Measurements from ENCODE around the gene RNF130. TPM values are rescaled to one million over a fixed set of nuclear protein-coding genes. Genes with fewer than 3 reads are reported as not detected.

RNF130 gene
- total RNA-seq, 2 experiments from 2014 or later, result 3.8 to 4.3 TPM

GRCh38 chr5:179936976-179937681 is 134.4 kb downstream of the RNF130 start:
- DNase-seq, result no peak
- H3K27ac Mint-ChIP-seq, result no peak overlapping the region
- H3K4me1 Mint-ChIP-seq, result no peaks in the 10 kb centered on the region
- ChIA-PET POLR2A (no interaction called here), CTCF (no interaction called here)
- no peaks in the 10 kb centered on the region for H3K9me3 Mint-ChIP-seq
- H3K4me3 Mint-ChIP-seq, result no peak overlapping the region
- no peaks in the 10 kb centered on the region for H3K36me3 Mint-ChIP-seq (ENCODE audit: low read depth)
- peaks cover 4% of the 10 kb centered on the region for H3K27me3 Mint-ChIP-seq

GRCh38 chr5:179930788-179931473 is 140.6 kb downstream of the RNF130 start:
- DNase-seq, result no peak
- no peaks in the 10 kb centered on the region for H3K4me1 Mint-ChIP-seq
- H3K4me3 Mint-ChIP-seq, result no peak overlapping the region
- H3K9me3 Mint-ChIP-seq, result no peaks in the 10 kb centered on the region
- no peaks in the 10 kb centered on the region for H3K36me3 Mint-ChIP-seq (ENCODE audit: low read depth)
- ChIA-PET POLR2A (no interaction called here), CTCF (no interaction called here)
- no peaks in the 10 kb centered on the region for H3K27me3 Mint-ChIP-seq
- no peak overlapping the region for H3K27ac Mint-ChIP-seq

GRCh38 chr5:179927824-179928223 is 143.7 kb downstream of the RNF130 start:
- ChIA-PET POLR2A (no interaction called here), CTCF (no interaction called here)
- H3K27me3 Mint-ChIP-seq, result no peaks in the 10 kb centered on the region
- no peak overlapping the region for H3K4me3 Mint-ChIP-seq
- no peaks in the 10 kb centered on the region for H3K9me3 Mint-ChIP-seq
- no peak overlapping the region for H3K27ac Mint-ChIP-seq
- no peaks in the 10 kb centered on the region for H3K4me1 Mint-ChIP-seq
- DNase-seq, result no peak
- H3K36me3 Mint-ChIP-seq (ENCODE audit: low read depth), result no peaks in the 10 kb centered on the region

GRCh38 chr5:179926657-179927056 is 144.9 kb downstream of the RNF130 start:
- Mint-ChIP-seq H3K4me1 (no peaks in the 10 kb centered on the region), H3K27me3 (no peaks in the 10 kb centered on the region), H3K4me3 (no peak overlapping the region), H3K27ac (no peak overlapping the region), H3K9me3 (no peaks in the 10 kb centered on the region), H3K36me3 (ENCODE audit: low read depth) (no peaks in the 10 kb centered on the region)
- CTCF ChIA-PET, result interaction anchor here (0.6 kb wide), 1 partner anchor 1441 kb away, joined by 4 read pairs; no protein-coding TSS in a partner anchor
- POLR2A ChIA-PET, result no interaction called here
- no peak for DNase-seq

- H3K27ac Mint-ChIP-seq, result no peak overlapping the region
- CTCF ChIA-PET, result interaction anchor here (0.7 to 1.1 kb wide), 3 partner anchors 29 to 131 kb away, joined by 3 to 4 read pairs (median 3); no protein-coding TSS in a partner anchor
- no peaks in the 10 kb centered on the region for H3K9me3 Mint-ChIP-seq
- H3K36me3 Mint-ChIP-seq (ENCODE audit: low read depth), result no peaks in the 10 kb centered on the region
- POLR2A ChIA-PET, result no interaction called here
- no peak overlapping the region for H3K4me3 Mint-ChIP-seq
- H3K4me1 Mint-ChIP-seq, result no peaks in the 10 kb centered on the region
- no peak for DNase-seq
- no peaks in the 10 kb centered on the region for H3K27me3 Mint-ChIP-seq
Measured at GRCh38 chr5:179923436-179923835, 148.1 kb downstream of the RNF130 start.

GRCh38 chr5:179920175-179920574 is 151.4 kb downstream of the RNF130 start:
- Mint-ChIP-seq H3K27me3 (no peaks in the 10 kb centered on the region), H3K36me3 (ENCODE audit: low read depth) (no peaks in the 10 kb centered on the region), H3K27ac (no peak overlapping the region), H3K9me3 (no peaks in the 10 kb centered on the region), H3K4me3 (no peak overlapping the region), H3K4me1 (no peaks in the 10 kb centered on the region)
- POLR2A ChIA-PET, result no interaction called here
- no peak for DNase-seq
- CTCF ChIA-PET, result interaction anchor here (0.9 kb wide), 1 partner anchor 118 kb away, joined by 3 read pairs; no protein-coding TSS in a partner anchor

GRCh38 chr5:179919487-179920060 is 152.0 kb downstream of the RNF130 start:
- DNase-seq, result no peak
- Mint-ChIP-seq H3K9me3 (no peaks in the 10 kb centered on the region), H3K4me1 (no peaks in the 10 kb centered on the region), H3K4me3 (no peak overlapping the region), H3K27ac (no peak overlapping the region), H3K27me3 (no peaks in the 10 kb centered on the region), H3K36me3 (ENCODE audit: low read depth) (no peaks in the 10 kb centered on the region)
- POLR2A ChIA-PET, result no interaction called here
- CTCF ChIA-PET, result interaction anchor here (0.9 kb wide), 1 partner anchor 118 kb away, joined by 3 read pairs; no protein-coding TSS in a partner anchor

- ChIA-PET POLR2A (no interaction called here), CTCF (interaction anchor here (0.9 kb wide), 1 partner anchor 117 kb away, joined by 3 read pairs; no protein-coding TSS in a partner anchor)
- H3K36me3 Mint-ChIP-seq (ENCODE audit: low read depth), result no peaks in the 10 kb centered on the region
- no peaks in the 10 kb centered on the region for H3K27me3 Mint-ChIP-seq
- H3K27ac Mint-ChIP-seq, result no peak overlapping the region
- H3K4me1 Mint-ChIP-seq, result no peaks in the 10 kb centered on the region
- H3K9me3 Mint-ChIP-seq, result no peaks in the 10 kb centered on the region
- no peak for DNase-seq
- H3K4me3 Mint-ChIP-seq, result no peak overlapping the region
Measured at GRCh38 chr5:179918742-179919486, 152.6 kb downstream of the RNF130 start.

- H3K9me3 Mint-ChIP-seq, result no peaks in the 10 kb centered on the region
- H3K27me3 Mint-ChIP-seq, result no peaks in the 10 kb centered on the region
- H3K27ac Mint-ChIP-seq, result no peak overlapping the region
- H3K4me3 Mint-ChIP-seq, result no peak overlapping the region
- ChIA-PET CTCF (interaction anchor here (0.6 to 1.4 kb wide), 2 partner anchors 9 to 35 kb away, joined by 3 to 7 read pairs; partner anchors contain the start of gene TBC1D9B), POLR2A (no interaction called here)
- no peaks in the 10 kb centered on the region for H3K4me1 Mint-ChIP-seq
- no peaks in the 10 kb centered on the region for H3K36me3 Mint-ChIP-seq (ENCODE audit: low read depth)
- DNase-seq, result no peak
Measured at GRCh38 chr5:179916523-179916922, 155.0 kb downstream of the RNF130 start.

GRCh38 chr5:179915406-179915935 is 156.1 kb downstream of the RNF130 start:
- H3K36me3 Mint-ChIP-seq (ENCODE audit: low read depth), result no peaks in the 10 kb centered on the region
- H3K27ac Mint-ChIP-seq, result no peak overlapping the region
- POLR2A ChIA-PET, result no interaction called here
- no peaks in the 10 kb centered on the region for H3K4me1 Mint-ChIP-seq
- no peak for DNase-seq
- no peak overlapping the region for H3K4me3 Mint-ChIP-seq
- H3K9me3 Mint-ChIP-seq, result no peaks in the 10 kb centered on the region
- H3K27me3 Mint-ChIP-seq, result no peaks in the 10 kb centered on the region
- CTCF ChIA-PET, result interaction anchor here (0.6 to 1.8 kb wide), 3 partner anchors 15 to 321 kb away, joined by 3 to 4 read pairs (median 3); no protein-coding TSS in a partner anchor

- Mint-ChIP-seq H3K4me3 (no peak overlapping the region), H3K9me3 (no peaks in the 10 kb centered on the region)
- POLR2A ChIA-PET, result no interaction called here
Measured at GRCh38 chr5:179914032-179914755, 157.4 kb downstream of the RNF130 start.

GRCh38 chr5:179913461-179913860 is 158.1 kb downstream of the RNF130 start:
- peaks cover 5% of the 10 kb centered on the region for H3K4me1 Mint-ChIP-seq
- no peaks in the 10 kb centered on the region for H3K27me3 Mint-ChIP-seq
- no peak for DNase-seq
- no peak overlapping the region for H3K4me3 Mint-ChIP-seq
- POLR2A ChIA-PET, result no interaction called here
- H3K27ac Mint-ChIP-seq, result no peak overlapping the region
- CTCF ChIA-PET, result interaction anchor here (1.0 to 1.6 kb wide), 3 partner anchors 11 to 63 kb away, joined by 3 read pairs; no protein-coding TSS in a partner anchor
- H3K36me3 Mint-ChIP-seq (ENCODE audit: low read depth), result no peaks in the 10 kb centered on the region
- H3K9me3 Mint-ChIP-seq, result no peaks in the 10 kb centered on the region

More at GRCh38 chr5:179914032-179914755, 157.4 kb downstream of the RNF130 start:
- Mint-ChIP-seq H3K36me3 (ENCODE audit: low read depth) (no peaks in the 10 kb centered on the region), H3K4me1 (no peaks in the 10 kb centered on the region), H3K27me3 (no peaks in the 10 kb centered on the region), H3K27ac (no peak overlapping the region)
- DNase-seq, result no peak
- CTCF ChIA-PET, result interaction anchor here (0.6 to 1.8 kb wide), 6 partner anchors 8 to 64 kb away, joined by 3 to 6 read pairs (median 3); no protein-coding TSS in a partner anchor
